ENCODE measurements around the gene HLA-DOA.
A peak's percentile ranks its signal among the peaks of the same experiment; 100 is the strongest.

The HLA-DOA gene

GRCh38 chr6:33010356-33010755 is 965 bp upstream of the HLA-DOA start:
- CTCF ChIA-PET = interaction anchor here (0.5 to 8.8 kb wide), 11 partner anchors 10 to 1240 kb away, joined by 3 to 106 read pairs (median 4); no protein-coding TSS in a partner anchor
- TF ChIP-seq ZBTB20 (tag by site-specific recombination; IDR thresholded peaks at IDR 0.05) (peak; percentile 66; the same call in 1 of the 2 replicates), ZSCAN4 (tag by site-specific recombination; IDR thresholded peaks at IDR 0.05) (no peak), ZNF16 (tag by site-specific recombination; IDR thresholded peaks at IDR 0.05; ENCODE audit: low read depth) (no peak)
- Histone ChIP-seq H3K4me1 (ENCODE audit: control insufficient read depth, insufficient read depth, low read length) (no peaks in the 10 kb centered on the region), H3K9me3 (ENCODE audit: control insufficient read depth, insufficient read depth, low read depth, low read length) (no peaks in the 10 kb centered on the region), H3K27ac (ENCODE audit: extremely low read depth, low read depth, low read length) (no peak overlapping the region), H3K4me3 (ENCODE audit: low read depth, low read length) (no peak overlapping the region), H3K36me3 (ENCODE audit: control insufficient read depth in 2 of 2, insufficient read depth in 1 of 2, low read length in 2 of 2) (no peaks in the 10 kb centered on the region)
- POLR2A ChIA-PET = interaction anchor here (1.1 kb wide), 1 partner anchor 26 kb away, joined by 3 read pairs; no protein-coding TSS in a partner anchor

- TF ChIP-seq ZNF776 (tag by site-specific recombination; IDR thresholded peaks at IDR 0.05; ENCODE audit: borderline replicate concordance) (no peak), ZNF292 (tag by site-specific recombination; IDR thresholded peaks at IDR 0.05; ENCODE audit: borderline replicate concordance, low read depth) (no peak), ZNF2 (tag by site-specific recombination; IDR thresholded peaks at IDR 0.05) (no peak)
- no peaks in the 10 kb centered on the region for H3K4me1 ChIP-seq (ENCODE audit: control insufficient read depth, insufficient read depth, low read length)
- H3K4me3 ChIP-seq (ENCODE audit: low read depth, low read length) = no peak overlapping the region
- no peaks in the 10 kb centered on the region for H3K36me3 ChIP-seq (ENCODE audit: control insufficient read depth in 2 of 2, insufficient read depth in 1 of 2, low read length in 2 of 2)
- ChIA-PET POLR2A (interaction anchor here (0.9 kb wide), 1 partner anchor 44 kb away, joined by 9 read pairs; no protein-coding TSS in a partner anchor), CTCF (interaction anchor here (0.6 to 8.8 kb wide), 5 partner anchors 14 to 890 kb away, joined by 3 to 106 read pairs (median 3); no protein-coding TSS in a partner anchor)
- H3K9me3 ChIP-seq (ENCODE audit: control insufficient read depth, insufficient read depth, low read depth, low read length) = no peaks in the 10 kb centered on the region
- no peak overlapping the region for H3K27ac ChIP-seq (ENCODE audit: extremely low read depth, low read depth, low read length)
Observed at GRCh38 chr6:33007831-33008400, 1.5 kb downstream of the HLA-DOA start.

GRCh38 chr6:33004940-33005339 is 4.5 kb downstream of the HLA-DOA start:
- Histone ChIP-seq H3K4me3 (ENCODE audit: low read depth, low read length) (no peak overlapping the region), H3K27ac (ENCODE audit: extremely low read depth, low read depth, low read length) (no peak overlapping the region), H3K9me3 (ENCODE audit: control insufficient read depth, insufficient read depth, low read depth, low read length) (no peaks in the 10 kb centered on the region), H3K36me3 (ENCODE audit: control insufficient read depth in 2 of 2, insufficient read depth in 1 of 2, low read length in 2 of 2) (no peaks in the 10 kb centered on the region), H3K4me1 (ENCODE audit: control insufficient read depth, insufficient read depth, low read length) (no peaks in the 10 kb centered on the region)
- POLR2A ChIA-PET = interaction anchor here (1.1 kb wide), 1 partner anchor 111 kb away, joined by 3 read pairs; no protein-coding TSS in a partner anchor
- CTCF ChIA-PET = interaction anchor here (1.2 to 3.2 kb wide), 2 partner anchors 8 to 20 kb away, joined by 4 to 24 read pairs; no protein-coding TSS in a partner anchor
- TF ChIP-seq ZNF10 (tag by site-specific recombination; IDR thresholded peaks at IDR 0.05) (no peak), ZNF626 (tag by site-specific recombination; IDR thresholded peaks at IDR 0.05) (no peak), ZNF777 (tag by site-specific recombination; IDR thresholded peaks at IDR 0.05; ENCODE audit: borderline replicate concordance) (no peak), ZNF677 (tag by site-specific recombination; IDR thresholded peaks at IDR 0.05) (no peak), ZNF114 (tag by site-specific recombination; IDR thresholded peaks at IDR 0.05) (no peak), CTCF (tag by site-specific recombination; IDR thresholded peaks at IDR 0.05) (no peak), ZNF645 (tag by site-specific recombination; IDR thresholded peaks at IDR 0.05) (no peak), KLF9 (tag by site-specific recombination; IDR thresholded peaks at IDR 0.05; ENCODE audit: low read depth) (no peak), KLF7 (tag by site-specific recombination; IDR thresholded peaks at IDR 0.05; ENCODE audit: borderline replicate concordance) (no peak), ZNF600 (tag by site-specific recombination; IDR thresholded peaks at IDR 0.05) (no peak), ZNF707 (tag by site-specific recombination; IDR thresholded peaks at IDR 0.05) (no peak), ZXDB (tag by site-specific recombination; IDR thresholded peaks at IDR 0.05) (no peak), HOXD13 (CRISPR knock-in tag; IDR thresholded peaks at IDR 0.05; ENCODE audit: borderline replicate concordance) (no peak), ZNF394 (tag by site-specific recombination; IDR thresholded peaks at IDR 0.05; ENCODE audit: borderline replicate concordance) (no peak), ZNF341 (tag by site-specific recombination; IDR thresholded peaks at IDR 0.05; ENCODE audit: low read depth) (no peak), ZFP37 (tag by site-specific recombination; IDR thresholded peaks at IDR 0.05) (no peak), ZNF670 (tag by site-specific recombination; IDR thresholded peaks at IDR 0.05; ENCODE audit: low read depth) (no peak), ZNF658 (tag by site-specific recombination; IDR thresholded peaks at IDR 0.05) (no peak), ZNF623 (tag by site-specific recombination; IDR thresholded peaks at IDR 0.05) (no peak)
